IMR-90 (cell line): ENCODE results near the gene APOC4. TPM values are rescaled to one million over a fixed set of nuclear protein-coding genes. Genes with fewer than 3 reads are reported as not detected.
A peak's percentile ranks its signal among the peaks of the same experiment; 100 is the strongest.

Experiments
- ATAC-seq: fragments of 200-7000 bp; cut with Tn5 transposase; 2 replicates; pipeline ENCODE4 v1.9.1; 2020; ENCODE audit warnings: low read depth, mild to moderate bottlenecking, moderate library complexity
- BruUV-seq: library from RNA; stranded (reverse); fragments of 400-500 nt; replicated peaks from 2 replicates; lab custom pipeline; 2021; lab: Mats Ljungman, UMichigan
- CTCF ChIA-PET: fragments of 300-600 bp; formaldehyde crosslinking; extraction: SDS; loops from one replicate; lab custom pipeline; 2021; ENCODE audit warnings: antibody characterized with exemption; lab: Yijun Ruan, JAX
- POLR2A ChIA-PET: fragments of 300-600 bp; sonication (Branson Sonifier 250); formaldehyde crosslinking; loops from one replicate; lab custom pipeline; 2022; ENCODE audit warnings: antibody characterized with exemption; ENCODE audit not compliant: unreplicated experiment; lab: Charles Lee
- DNase-seq: peaks from one replicate; pipeline ENCODE4 v3.0.0; 2013
- H2AFZ ChIP-seq: replicated peaks from 2 replicates; pipeline ENCODE3; 2013; ENCODE audit warnings: low read length, mild to moderate bottlenecking; ENCODE audit not compliant: poor library complexity
- H2AK5ac ChIP-seq: 2 replicates; pipeline ENCODE4 v1.6.1; 2013; ENCODE audit warnings: low read depth, low read length, inconsistent platforms
- H2AK9ac ChIP-seq: replicated peaks from 2 replicates; pipeline ENCODE3; 2013; ENCODE audit warnings: mild to moderate bottlenecking, low read depth, low read length, moderate library complexity; ENCODE audit not compliant: poor library complexity
- H2BK120ac ChIP-seq: 2 replicates; pipeline ENCODE4 v1.6.1; 2013; ENCODE audit warnings: low read depth, low read length, inconsistent platforms
- H2BK15ac ChIP-seq: 3 replicates; pipeline ENCODE4 v1.6.1; 2013; ENCODE audit warnings: low read depth, low read length, inconsistent platforms
- H2BK20ac ChIP-seq: 2 replicates; pipeline ENCODE4 v1.6.1; 2013; ENCODE audit warnings: low read depth, mild to moderate bottlenecking, inconsistent platforms, low read length, moderate library complexity
- H2BK5ac ChIP-seq: 2 replicates; pipeline ENCODE4 v1.6.1; 2013; ENCODE audit warnings: mild to moderate bottlenecking, low read depth, low read length, inconsistent platforms; ENCODE audit not compliant: poor library complexity, severe bottlenecking
- H3K14ac ChIP-seq: replicated peaks from 2 replicates; pipeline ENCODE4 v1.6.1; 2013; ENCODE audit warnings: low read depth, low read length, inconsistent platforms
- H3K18ac ChIP-seq: 2 replicates; pipeline ENCODE4 v1.6.1; 2013; ENCODE audit warnings: low read depth, low read length, control low read depth
- H3K23ac ChIP-seq: 2 replicates; pipeline ENCODE4 v1.6.1; 2013; ENCODE audit warnings: low read depth, low read length, inconsistent platforms
- H3K27ac ChIP-seq: 2 replicates; pipeline ENCODE4 v1.5.1; 2013; ENCODE audit warnings: mild to moderate bottlenecking, control low read depth, low read length; ENCODE audit not compliant: insufficient read depth
- H3K27me3 ChIP-seq: 2 replicates; pipeline ENCODE4 v1.6.1; 2013; ENCODE audit warnings: low read length; ENCODE audit not compliant: control insufficient read depth, insufficient read depth
- H3K36me3 ChIP-seq: 2 replicates; pipeline ENCODE4 v1.6.1; 2013; ENCODE audit warnings: low read length, mixed read lengths; ENCODE audit not compliant: control insufficient read depth, insufficient read depth
- H3K4ac ChIP-seq: 2 replicates; pipeline ENCODE4 v1.6.1; 2013; ENCODE audit warnings: low read depth, low read length, inconsistent platforms
- H3K4me1 ChIP-seq: 2 replicates; pipeline ENCODE4 v1.6.1; 2013; ENCODE audit warnings: low read length, mixed read lengths; ENCODE audit not compliant: control insufficient read depth, insufficient read depth
- H3K4me2 ChIP-seq: 2 replicates; pipeline ENCODE4 v1.6.1; 2013; ENCODE audit warnings: low read depth, mild to moderate bottlenecking, control low read depth, low read length, moderate library complexity
- H3K4me3 ChIP-seq: 2 replicates; pipeline ENCODE4 v1.5.1; 2013; ENCODE audit warnings: low read depth, mild to moderate bottlenecking, control low read depth, low read length, moderate library complexity; ENCODE audit not compliant: insufficient read depth
- H3K56ac ChIP-seq: 2 replicates; pipeline ENCODE4 v1.6.1; 2013; ENCODE audit warnings: low read length, inconsistent platforms; ENCODE audit not compliant: insufficient read depth; ENCODE audit errors: extremely low read depth
- H3K79me1 ChIP-seq, 2 experiments: 2 replicates each; pipeline ENCODE4 v1.6.1; 2013; ENCODE audit warnings: low read length in 2 of 2, inconsistent platforms in 1 of 2, low read depth in 1 of 2
- H3K9ac ChIP-seq: 2 replicates; pipeline ENCODE4 v1.6.1; 2013; ENCODE audit warnings: low read depth, low read length, control low read depth
- H3K9me1 ChIP-seq: 2 replicates; pipeline ENCODE4 v1.6.1; 2013; ENCODE audit warnings: low read length, inconsistent platforms; ENCODE audit not compliant: insufficient read depth
- H3K9me3 ChIP-seq: 2 replicates; pipeline ENCODE4 v1.6.1; 2013; ENCODE audit warnings: low read length; ENCODE audit not compliant: control insufficient read depth, insufficient read depth
- H4K20me1 ChIP-seq: 2 replicates; pipeline ENCODE4 v1.6.1; 2013; ENCODE audit warnings: low read length, inconsistent platforms; ENCODE audit not compliant: insufficient read depth
- H4K5ac ChIP-seq: 2 replicates; pipeline ENCODE4 v1.6.1; 2013; ENCODE audit warnings: mild to moderate bottlenecking, low read depth, low read length, control low read depth
- H4K8ac ChIP-seq, 2 experiments: 2 replicates each; pipeline ENCODE4 v1.6.1; 2013; ENCODE audit warnings: low read depth in 2 of 2, low read length in 2 of 2, control low read depth in 1 of 2, inconsistent platforms in 1 of 2
- H4K91ac ChIP-seq: 2 replicates; pipeline ENCODE4 v1.6.1; 2013; ENCODE audit warnings: low read depth, low read length, inconsistent platforms; ENCODE audit not compliant: insufficient read depth
- POLR2A ChIP-seq: IDR thresholded peaks from 2 replicates; pipeline ENCODE4 v1.6.1; 2012; ENCODE audit warnings: mild to moderate bottlenecking, low read depth, low read length
- RAD21 ChIP-seq: IDR thresholded peaks from 2 replicates; pipeline ENCODE4 v1.6.1; 2012; ENCODE audit warnings: low read length, improper control_type of control experiment
- WGBS, 2 experiments: methylation state at CpG; one replicate each; pipeline versions ENCODE4 v1.1.5 to v1.1.7; 2013; ENCODE audit warnings: missing lambda C conversion rate in 2 of 2; ENCODE audit not compliant: insufficient read length in 1 of 2; ENCODE audit errors: extremely low coverage in 2 of 2; 5-methylcytosine and 5-hydroxymethylcytosine counted together
- dilution Hi-C: fragments of 300-500 bp; cut with HindIII; formaldehyde crosslinking; loops from one replicate; pipeline ENCODE4 v1.14.3; 2018; ENCODE audit warnings: low sequenced_read_pairs; ENCODE audit not compliant: unreplicated experiment
- in situ Hi-C: fragments of 300-500 bp; cut with MboI; formaldehyde crosslinking; loops from 3 replicates; pipeline ENCODE4 v1.14.3; 2019; ENCODE audit warnings: low sequenced_read_pairs, inconsistent platforms, mixed read lengths
- intact Hi-C: fragments of 100-400 bp; cut with micrococcal nuclease; formaldehyde crosslinking; loops from 2 replicates; pipeline ENCODE4 v1.10.0; 2022
- polyA plus RNA-seq, 3 experiments: library from polyadenylated mRNA; depleted of rRNA; stranded (reverse); fragments of >200 nt; gene quantifications; 2 replicates each; pipeline ENCODE4 v1.2.3, GENCODE V29; 2012; ENCODE audit warnings: low replicate concordance in 1 of 3
- total RNA-seq: library from RNA; depleted of rRNA; stranded (reverse); fragments of >200 nt; gene quantifications from 2 replicates; pipeline ENCODE4 v1.2.3, GENCODE V29; 2012

APOC4 gene
- total and polyA plus RNA-seq, 2 of the 4 experiments (the other 2 are of a cell fraction), result not detected

GRCh38 chr19:44905437-44906160, 36.4 kb upstream of the APOC4 start, which contains the start of gene APOE:
TSS of gene APOE (plus strand) at chr19:44905796. CDS start at chr19:44906625, 829 bp downstream.
- Histone ChIP-seq H3K9ac (0 out of 2 replicates have a peak within 1 kb of the TSS, but pooled peaks have one; percentile 4), H4K5ac (peak within 1 kb of the TSS; percentile 26)
- dilution Hi-C loops, result no loop called here

More at GRCh38 chr19:44905437-44906160, 36.4 kb upstream of the APOC4 start, which contains the start of gene APOE:
- peaks cover 3% of the 10 kb centered on the region; the same call in 1 of the 2 replicates for H3K4me1 ChIP-seq
- no peaks in the 10 kb centered on the region for H3K9me1 ChIP-seq
- H4K8ac ChIP-seq, result peak within 1 kb of the TSS in 1 of 2 experiments; percentile 26; a peak in 1 of 4 replicates
- CTCF ChIA-PET, result interaction anchor here (0.5 to 0.8 kb wide), 2 partner anchors 49 to 465 kb away, joined by 3 to 9 read pairs; no protein-coding TSS in a partner anchor
- peaks cover 8% of the 10 kb centered on the region for H3K27me3 ChIP-seq
- intact Hi-C loops, result no loop called here
- WGBS, 2 experiments, result no CpG with 5 or more reads among the region's 20 CpGs
- no peak within 1 kb of the TSS; the same call in 1 of the 2 replicates for H3K18ac ChIP-seq
- in situ Hi-C loops, result no loop called here
- H2BK15ac ChIP-seq, result no peak within 1 kb of the TSS
- BruUV-seq, result no TSS peak
- 0 out of 2 replicates have a peak within 1 kb of the TSS, but pooled peaks have one; percentile 21 for H3K4ac ChIP-seq
- H2BK5ac ChIP-seq, result no peak within 1 kb of the TSS
- peaks cover 13% of the 10 kb centered on the region for H3K36me3 ChIP-seq
- DNase-seq (no peak), ATAC-seq (peak; percentile 32)
- peak within 1 kb of the TSS; percentile 82 for H2AFZ ChIP-seq
- H3K79me1 ChIP-seq, result no peaks in the 10 kb centered on the region; a peak in 1 of 4 replicates
- H3K27ac ChIP-seq, result no peak within 1 kb of the TSS
- H3K23ac ChIP-seq, result peak within 1 kb of the TSS; percentile 38
- H2AK9ac ChIP-seq, result peak within 1 kb of the TSS; percentile 55
- peaks cover 4% of the 10 kb centered on the region; the same call in 1 of the 2 replicates for H4K20me1 ChIP-seq
- no peak within 1 kb of the TSS; the same call in 1 of the 2 replicates for H3K14ac ChIP-seq
- H3K9me3 ChIP-seq, result no peaks in the 10 kb centered on the region
- 0 out of 2 replicates have a peak within 1 kb of the TSS, but pooled peaks have one; percentile 4 for H2AK5ac ChIP-seq
- H2BK120ac ChIP-seq, result no peak within 1 kb of the TSS
- H4K91ac ChIP-seq, result no peak within 1 kb of the TSS
- peak within 1 kb of the TSS; percentile 22 for H3K4me3 ChIP-seq
- TF ChIP-seq POLR2A (0 out of 2 replicates have a peak, but pooled peaks have one; percentile 22), RAD21 (no peak)
- POLR2A ChIA-PET, result interaction anchor here (0.7 kb wide), 1 partner anchor 57 kb away, joined by 10 read pairs; no protein-coding TSS in a partner anchor
- peak within 1 kb of the TSS; percentile 82 for H3K4me2 ChIP-seq
- 0 out of 2 replicates have a peak within 1 kb of the TSS, but pooled peaks have one; percentile 5 for H2BK20ac ChIP-seq
- no peak within 1 kb of the TSS for H3K56ac ChIP-seq
